Fibroblast of upper back skin (primary cell): ENCODE measurements around the gene MX1.
"Not testable (repeated sequence)": the region's sequence is repeated elsewhere in the genome, so short reads cannot be mapped to it uniquely, and the experiment has no call there.

Experiments used
- DNase-seq: peaks from one replicate; pipeline ENCODE4 v3.0.0-alpha.2; 2013

The MX1 gene

GRCh38 chr21:41407541-41408460, 18.2 kb upstream of the MX1 start:
- DNase-seq, result no peak

GRCh38 chr21:41410361-41410760, 15.7 kb upstream of the MX1 start:
- DNase-seq, result no peak

- no peak for DNase-seq
These were observed 15.1 kb upstream of the MX1 start for GRCh38 chr21:41410767-41411448.

- DNase-seq, result no peak
These were observed 14.5 kb upstream of the MX1 start for GRCh38 chr21:41411449-41412089.

- DNase-seq, result not testable (repeated sequence)
These were observed 8.5 kb upstream of the MX1 start for GRCh38 chr21:41417505-41417904.

- no peak for DNase-seq
These were observed 7.6 kb upstream of the MX1 start for GRCh38 chr21:41418393-41418792.

- no peak for DNase-seq
These were observed 6.9 kb upstream of the MX1 start for GRCh38 chr21:41418956-41419680.

- DNase-seq, result peak; percentile 92
These were observed 5.8 kb upstream of the MX1 start for GRCh38 chr21:41419921-41420862.

- DNase-seq, result not testable (repeated sequence)
These were observed 5.0 kb upstream of the MX1 start for GRCh38 chr21:41420998-41421397.

- DNase-seq, result no peak
These were observed 3.3 kb upstream of the MX1 start for GRCh38 chr21:41422546-41423304.

- not testable (repeated sequence) for DNase-seq
These were observed 2.8 kb upstream of the MX1 start for GRCh38 chr21:41423305-41423636.

GRCh38 chr21:41425588-41425953, 468 bp upstream of the MX1 start:
- DNase-seq, result no peak

- no peak for DNase-seq
These were observed 801 bp downstream of the MX1 start for GRCh38 chr21:41426676-41427404.

- DNase-seq, result no peak
These were observed 1.5 kb downstream of the MX1 start for GRCh38 chr21:41427556-41427955.

- DNase-seq, result no peak
These were observed 2.3 kb downstream of the MX1 start for GRCh38 chr21:41428311-41428710.

GRCh38 chr21:41428847-41429246, 2.8 kb downstream of the MX1 start:
- no peak for DNase-seq

GRCh38 chr21:41429305-41429704, 3.3 kb downstream of the MX1 start:
- no peak for DNase-seq

GRCh38 chr21:41429925-41430491, 4.0 kb downstream of the MX1 start:
- no peak for DNase-seq

GRCh38 chr21:41431788-41432548, 5.9 kb downstream of the MX1 start:
- no peak for DNase-seq
